ENCODE measurements around the gene PARD3.
"Not testable (repeated sequence)": the region's sequence is repeated elsewhere in the genome, so short reads cannot be mapped to it uniquely, and the experiment has no call there.

The PARD3 gene

GRCh38 chr10:34746094-34746493 lies 69.0 kb downstream of the PARD3 start:
- TF ChIP-seq CTCF (conservative IDR thresholded peaks at IDR 0.05): no peak
- H3K27ac ChIP-seq: no peak overlapping the region

GRCh38 chr10:34745244-34745643 lies 69.9 kb downstream of the PARD3 start:
- no peak for TF ChIP-seq CTCF (conservative IDR thresholded peaks at IDR 0.05)
- H3K27ac ChIP-seq: no peak overlapping the region

- no peak for TF ChIP-seq CTCF (conservative IDR thresholded peaks at IDR 0.05)
- H3K27ac ChIP-seq: no peak overlapping the region
Measured at GRCh38 chr10:34744590-34744989, 70.5 kb downstream of the PARD3 start.

GRCh38 chr10:34743814-34744213 lies 71.3 kb downstream of the PARD3 start:
- no peak overlapping the region for H3K27ac ChIP-seq
- TF ChIP-seq CTCF (conservative IDR thresholded peaks at IDR 0.05): no peak

GRCh38 chr10:34742456-34742855 lies 72.6 kb downstream of the PARD3 start:
- no peak overlapping the region for H3K27ac ChIP-seq
- no peak for TF ChIP-seq CTCF (conservative IDR thresholded peaks at IDR 0.05)

- H3K27ac ChIP-seq: not testable (repeated sequence)
Measured at GRCh38 chr10:34741087-34741486, 74.0 kb downstream of the PARD3 start.

GRCh38 chr10:34740321-34740720 lies 74.8 kb downstream of the PARD3 start:
- TF ChIP-seq CTCF (conservative IDR thresholded peaks at IDR 0.05): no peak
- H3K27ac ChIP-seq: no peak overlapping the region

- no peak overlapping the region for H3K27ac ChIP-seq
- no peak for TF ChIP-seq CTCF (conservative IDR thresholded peaks at IDR 0.05)
Measured at GRCh38 chr10:34739915-34740314, 75.2 kb downstream of the PARD3 start.
